ENCODE measurements around the gene ABCF2. TPM values are rescaled to one million over a fixed set of nuclear protein-coding genes. Genes with fewer than 3 reads are reported as not detected.

ABCF2 gene
- polyA plus RNA-seq, 3 donors = 18.0 to 22.0 (median 21.1) TPM

DNA sequence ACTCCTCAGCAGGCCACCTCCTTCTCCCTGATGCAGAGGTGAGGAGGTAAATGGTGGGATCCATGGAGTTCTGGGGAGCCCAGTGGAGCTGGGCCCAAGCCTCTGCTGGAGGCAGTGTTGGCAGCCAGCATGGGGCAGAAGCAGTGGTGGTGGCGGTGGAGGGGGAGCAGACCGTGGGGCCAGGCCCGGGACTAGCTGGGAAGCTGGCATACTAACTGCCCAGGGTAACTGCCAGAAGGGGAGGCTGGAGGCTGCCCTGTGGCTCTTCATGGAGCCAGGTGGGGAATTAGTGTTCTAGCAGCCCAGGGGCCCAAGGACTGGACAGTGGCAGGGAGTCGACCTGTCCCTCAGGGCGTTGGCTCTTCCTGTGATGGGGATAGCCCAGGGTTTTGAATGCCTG lies 37.6 kb upstream of the ABCF2 start:
- no peak overlapping the region for H2AFZ ChIP-seq (ENCODE audit: insufficient read depth, low read depth, low read length, poor library complexity, severe bottlenecking)
- Mint-ChIP-seq H3K27me3 (ENCODE audit: low read depth in 3 of 3) (peaks cover 3 to 6% (median 5%) of the 10 kb centered on the region in 3 donors), H3K4me1 (peaks cover 11% of the 10 kb centered on the region), H3K36me3 (peaks cover 29 to 33% of the 10 kb centered on the region in 2 donors), H3K27ac (no peak overlapping the region), H3K9me3 (peaks cover 0 to 2% (median 0%) of the 10 kb centered on the region in 7 donors), H3K4me3 (no peak overlapping the region)
- H3K36me3 ChIP-seq (replicated peaks in 1 of 2; ENCODE audit: control insufficient read depth in 1 of 2, insufficient read depth in 2 of 2, low read length in 2 of 2) = peaks cover 4 to 20% of the 10 kb centered on the region in 2 donors
- intact Hi-C loops (cut with micrococcal nuclease) = no loop called here
- no peak overlapping the region for H3K4me2 ChIP-seq (replicated peaks; ENCODE audit: extremely low read depth, low read length, poor library complexity, severe bottlenecking)
- no peaks in the 10 kb centered on the region for H3K79me2 ChIP-seq (ENCODE audit: insufficient read depth, low read length)
- TF ChIP-seq, protein P1, sequence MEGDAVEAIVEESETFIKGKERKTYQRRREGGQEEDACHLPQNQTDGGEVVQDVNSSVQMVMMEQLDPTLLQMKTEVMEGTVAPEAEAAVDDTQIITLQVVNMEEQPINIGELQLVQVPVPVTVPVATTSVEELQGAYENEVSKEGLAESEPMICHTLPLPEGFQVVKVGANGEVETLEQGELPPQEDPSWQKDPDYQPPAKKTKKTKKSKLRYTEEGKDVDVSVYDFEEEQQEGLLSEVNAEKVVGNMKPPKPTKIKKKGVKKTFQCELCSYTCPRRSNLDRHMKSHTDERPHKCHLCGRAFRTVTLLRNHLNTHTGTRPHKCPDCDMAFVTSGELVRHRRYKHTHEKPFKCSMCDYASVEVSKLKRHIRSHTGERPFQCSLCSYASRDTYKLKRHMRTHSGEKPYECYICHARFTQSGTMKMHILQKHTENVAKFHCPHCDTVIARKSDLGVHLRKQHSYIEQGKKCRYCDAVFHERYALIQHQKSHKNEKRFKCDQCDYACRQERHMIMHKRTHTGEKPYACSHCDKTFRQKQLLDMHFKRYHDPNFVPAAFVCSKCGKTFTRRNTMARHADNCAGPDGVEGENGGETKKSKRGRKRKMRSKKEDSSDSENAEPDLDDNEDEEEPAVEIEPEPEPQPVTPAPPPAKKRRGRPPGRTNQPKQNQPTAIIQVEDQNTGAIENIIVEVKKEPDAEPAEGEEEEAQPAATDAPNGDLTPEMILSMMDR (IDR thresholded peaks at IDR 0.05) = no peak
- H3K27me3 ChIP-seq (ENCODE audit: control insufficient read depth in 2 of 2, insufficient read depth in 2 of 2, low read length in 2 of 2) = no peaks in the 10 kb centered on the region
- no peak for DNase-seq
- no peaks in the 10 kb centered on the region for H3K9me3 ChIP-seq (replicated peaks in 1 of 2; ENCODE audit: control insufficient read depth in 1 of 2, insufficient read depth in 1 of 2, low read length in 2 of 2)
- 98% methylated on average over 5 of the region's 5 CpGs for WGBS (ENCODE audit: insufficient coverage)
- H3K9ac ChIP-seq (ENCODE audit: insufficient read depth, low read length, poor library complexity, severe bottlenecking) = no peak overlapping the region
- no peaks in the 10 kb centered on the region for H3K4me1 ChIP-seq (ENCODE audit: control insufficient read depth in 1 of 2, insufficient read depth in 2 of 2, low read length in 2 of 2)
- H3K4me3 ChIP-seq (replicated peaks in 1 of 3; ENCODE audit: low read depth in 2 of 3, low read length in 3 of 3) = no peak overlapping the region
- H4K20me1 ChIP-seq (ENCODE audit: insufficient read depth, low read length) = peaks cover 46% of the 10 kb centered on the region
- H3K27ac ChIP-seq (ENCODE audit: low read depth in 1 of 2, low read length in 2 of 2) = no peak overlapping the region

DNA sequence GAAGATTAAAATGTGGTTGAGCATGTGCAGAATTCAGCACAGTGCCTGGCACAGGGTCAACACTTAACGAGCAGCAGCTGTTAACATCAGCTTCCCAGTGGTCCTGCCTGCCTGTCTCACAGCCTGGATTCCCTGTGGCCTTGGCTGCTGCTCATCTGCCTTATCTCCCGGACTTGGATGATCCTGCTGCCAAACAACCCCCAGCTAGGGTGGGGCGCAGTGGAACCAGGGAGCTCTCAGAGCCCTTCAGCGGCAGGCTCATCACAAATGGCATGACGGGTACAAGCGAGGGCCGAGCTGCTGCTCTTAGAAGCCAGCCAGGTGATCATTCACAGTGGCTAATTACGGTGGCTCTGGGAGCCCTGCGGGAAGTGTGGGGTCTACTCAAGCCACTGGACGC lies 34.5 kb upstream of the ABCF2 start:
- Histone ChIP-seq H3K9ac (ENCODE audit: insufficient read depth, low read length, poor library complexity, severe bottlenecking) (no peak overlapping the region), H3K9me3 (replicated peaks in 1 of 2; ENCODE audit: control insufficient read depth in 1 of 2, insufficient read depth in 1 of 2, low read length in 2 of 2) (no peaks in the 10 kb centered on the region), H3K4me2 (replicated peaks; ENCODE audit: extremely low read depth, low read length, poor library complexity, severe bottlenecking) (no peak overlapping the region), H3K4me3 (replicated peaks in 1 of 3; ENCODE audit: low read depth in 2 of 3, low read length in 3 of 3) (no peak overlapping the region), H3K27me3 (ENCODE audit: control insufficient read depth in 2 of 2, insufficient read depth in 2 of 2, low read length in 2 of 2) (no peaks in the 10 kb centered on the region), H3K36me3 (replicated peaks in 1 of 2; ENCODE audit: control insufficient read depth in 1 of 2, insufficient read depth in 2 of 2, low read length in 2 of 2) (no peaks in the 10 kb centered on the region), H4K20me1 (ENCODE audit: insufficient read depth, low read length) (peaks cover 65% of the 10 kb centered on the region), H3K79me2 (ENCODE audit: insufficient read depth, low read length) (no peaks in the 10 kb centered on the region), H3K4me1 (ENCODE audit: control insufficient read depth in 1 of 2, insufficient read depth in 2 of 2, low read length in 2 of 2) (no peaks in the 10 kb centered on the region), H3K27ac (ENCODE audit: low read depth in 1 of 2, low read length in 2 of 2) (no peak overlapping the region), H2AFZ (ENCODE audit: insufficient read depth, low read depth, low read length, poor library complexity, severe bottlenecking) (no peak overlapping the region)
- Mint-ChIP-seq H3K36me3 (peaks cover 16 to 29% of the 10 kb centered on the region in 2 donors), H3K27me3 (ENCODE audit: low read depth in 3 of 3) (peaks cover 8 to 17% (median 12%) of the 10 kb centered on the region in 3 donors), H3K27ac (no peak overlapping the region), H3K4me3 (peak overlapping the region in 1 of 2 donors; percentile 21), H3K9me3 (peaks cover 0 to 4% (median 0%) of the 10 kb centered on the region in 7 donors), H3K4me1 (peaks cover 5% of the 10 kb centered on the region)
- WGBS (ENCODE audit: insufficient coverage) = 96% methylated on average over 10 of the region's 10 CpGs
- TF ChIP-seq, protein P1 (IDR thresholded peaks at IDR 0.05) = no peak
- DNase-seq = no peak
- intact Hi-C loops (cut with micrococcal nuclease) = no loop called here

Measured in CD14-positive monocyte (primary cell).